H1 (cell line): ENCODE data around the gene PMFBP1. TPM values are rescaled to one million over a fixed set of nuclear protein-coding genes. Genes with fewer than 3 reads are reported as not detected.

Experiments
- HDAC2 ChIP-seq, 2 experiments: fragments of 300-600 bp in 1 of 2; sonication (generic) in 1 of 2; IDR thresholded peaks; 2 replicates each; pipeline ENCODE4 v1.6.1; 2011 to 2012; ENCODE audit warnings: low read depth in 2 of 2, low read length in 2 of 2, mild to moderate bottlenecking in 2 of 2, moderate library complexity in 2 of 2, borderline replicate concordance in 1 of 2, inconsistent platforms in 1 of 2
- polyA plus RNA-seq, 7 experiments: library from polyadenylated mRNA; depleted of rRNA in 3 of 7; stranded (reverse) in 5 of 7; unstranded in 2 of 7; fragments of >200 nt in 5 of 7; fragments of 200-250 nt in 2 of 7; gene quantifications; 1 replicate in 5 of 7; 2 replicates in 1 of 7; 4 replicates in 1 of 7; pipeline versions ENCODE4 v1.2.1 to v1.2.3, GENCODE V29; 2011 to 2013; ENCODE audit warnings: missing spikeins in 2 of 7, mixed read lengths in 2 of 7
- total RNA-seq: library from RNA; stranded (reverse); fragmentation: NEBNext Ultra II Directional; extraction: Animal tissue kit (Norgen Biotek cat#: 25700); gene quantifications from 2 replicates; pipeline ENCODE4 v1.2.1, GENCODE V29; 2021

PMFBP1 gene
- total and polyA plus RNA-seq, 2 of the 8 experiments (the other 6 are each of a cell fraction or from before 2014, with no cell fraction given): 0.32 to 1.6 TPM

DNA sequence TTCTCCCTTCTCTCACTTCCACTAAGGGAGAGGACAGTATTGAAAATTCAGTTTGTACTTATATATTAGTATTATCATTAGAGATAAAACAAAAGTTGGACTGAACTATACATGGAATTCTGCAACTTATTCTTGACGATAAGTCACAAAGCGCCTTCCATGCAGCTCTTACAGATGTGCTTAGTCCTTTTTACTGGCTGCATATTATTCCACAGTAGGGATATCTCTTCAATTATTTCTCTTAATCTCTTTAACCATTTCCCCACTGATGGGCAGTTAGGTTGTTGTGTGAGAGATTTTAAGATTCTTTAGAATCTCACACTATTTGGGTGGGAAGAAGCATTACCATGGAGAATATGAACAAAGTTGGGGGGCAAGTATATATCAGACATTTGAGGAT, 32.0 kb downstream of the PMFBP1 start (continued):
- no peak for TF ChIP-seq HDAC2 (IDR thresholded peaks at IDR 0.05; ENCODE audit: borderline replicate concordance in 1 of 2, low read depth in 2 of 2, low read length in 2 of 2)
